HepG2 (cell line): ENCODE results near the gene GDI1. TPM values are rescaled to one million over a fixed set of nuclear protein-coding genes. Genes with fewer than 3 reads are reported as not detected.

Experiments used
- ATAC-seq: fragments of 200-7000 bp; cut with Tn5 transposase; 3 replicates; pipeline ENCODE4 v1.9.1; 2020; ENCODE audit warnings: mild to moderate bottlenecking, moderate library complexity
- BruUV-seq: library from RNA; stranded (reverse); fragments of 400-500 nt; replicated peaks from 2 replicates; lab custom pipeline; 2021; lab: Mats Ljungman, UMichigan
- CTCF ChIA-PET: fragments of 300-600 bp; formaldehyde crosslinking; extraction: SDS; loops from one replicate; lab custom pipeline; 2021; ENCODE audit warnings: low total read pairs, inconsistent platforms, low intra/inter-chr PET ratio; lab: Yijun Ruan, JAX
- POLR2A ChIA-PET: fragments of 350-600 bp; sonication (Branson Sonifier 250); formaldehyde crosslinking; loops from one replicate; lab custom pipeline; 2020; ENCODE audit warnings: antibody characterized with exemption, inconsistent platforms; lab: Yijun Ruan, JAX
- DNase-seq: peaks from one replicate; pipeline ENCODE4 v3.0.0-alpha.2; 2015; ENCODE audit warnings: low spot score
- FAIRE-seq: peaks from 3 replicates; lab custom pipeline; 2011; peaks lifted over from hg19 to GRCh38; lab: Jason Lieb, UNC
- H2AFZ ChIP-seq: one replicate; pipeline ENCODE4 v1.6.1; 2011; ENCODE audit warnings: low read length, inconsistent platforms
- H3K27ac ChIP-seq: fragments of 300-600 bp; 3 replicates; pipeline ENCODE4 v1.8.0; 2011; ENCODE audit warnings: mixed run types, mild to moderate bottlenecking, mixed read lengths, low read length, inconsistent platforms; ENCODE audit not compliant: insufficient read depth; ENCODE audit errors: extremely low read length
- H3K27me3 ChIP-seq, 2 experiments: fragments of 200-600 bp in 1 of 2; 2 replicates in 1 of 2; 3 replicates in 1 of 2; pipeline versions ENCODE4 v1.6.0 to v1.8.0; 2011; ENCODE audit warnings: low read length in 2 of 2, mild to moderate bottlenecking in 2 of 2, moderate library complexity in 2 of 2, inconsistent platforms in 1 of 2; ENCODE audit not compliant: insufficient read depth in 2 of 2, control insufficient read depth in 1 of 2
- H3K36me3 ChIP-seq, 2 experiments: fragments of 200-600 bp in 1 of 2; replicated peaks in 1 of 2; 2 replicates in 1 of 2; 3 replicates in 1 of 2; pipeline versions ENCODE4 v1.5.1 to v1.8.0; 2011; ENCODE audit warnings: low read length in 2 of 2, inconsistent platforms in 1 of 2; ENCODE audit not compliant: insufficient read depth in 2 of 2, control insufficient read depth in 1 of 2
- H3K4me1 ChIP-seq: 2 replicates; pipeline ENCODE4 v1.5.1; 2012; ENCODE audit warnings: low read length, inconsistent platforms; ENCODE audit not compliant: insufficient read depth
- H3K4me2 ChIP-seq: 2 replicates; pipeline ENCODE4 v1.6.0; 2011; ENCODE audit warnings: low read depth, low read length, inconsistent platforms
- H3K4me3 ChIP-seq, 3 experiments: fragments of 200-600 bp in 1 of 3; sonication (generic), shearing (Covaris generic) in 1 of 3; replicated peaks in 1 of 3; 2 replicates each; pipeline ENCODE4 v1.5.1; 2011 to 2016; ENCODE audit warnings: low read length in 3 of 3, inconsistent platforms in 2 of 3, low read depth in 2 of 3, mild to moderate bottlenecking in 2 of 3, control low read depth in 1 of 3, mixed read lengths in 1 of 3; ENCODE audit not compliant: insufficient read depth in 1 of 3
- H3K79me2 ChIP-seq: one replicate; pipeline ENCODE4 v1.6.1; 2011; ENCODE audit warnings: low read length, inconsistent platforms; ENCODE audit not compliant: insufficient read depth
- H3K9ac ChIP-seq: 2 replicates; pipeline ENCODE4 v1.6.0; 2011; ENCODE audit warnings: mild to moderate bottlenecking, low read depth, low read length, inconsistent platforms; ENCODE audit not compliant: insufficient read depth
- H3K9me3 ChIP-seq: 2 replicates; pipeline ENCODE4 v1.5.1; 2012; ENCODE audit warnings: mild to moderate bottlenecking, low read length
- H4K20me1 ChIP-seq: 2 replicates; pipeline ENCODE4 v1.6.0; 2011; ENCODE audit warnings: inconsistent platforms, mild to moderate bottlenecking, low read length, moderate library complexity; ENCODE audit not compliant: insufficient read depth
- POLR2G ChIP-seq: fragments of 200-400 bp; formaldehyde crosslinking; IDR thresholded peaks from 2 replicates; pipeline ENCODE4 v1.6.1; 2018; ENCODE audit warnings: mild to moderate bottlenecking, low read depth, low read length, moderate library complexity
- RXRA ChIP-seq: sonication (generic); formaldehyde crosslinking; IDR thresholded peaks from 2 replicates; pipeline ENCODE4 v1.5.1; 2020; ENCODE audit warnings: missing genetic modification reagents
- USF2 ChIP-seq, 2 experiments: sonication (generic) in 1 of 2; formaldehyde crosslinking in 1 of 2; IDR thresholded peaks; 2 replicates each; pipeline versions ENCODE4 v1.5.1 to v1.6.1; 2011 to 2020; ENCODE audit warnings: borderline replicate concordance in 1 of 2, low read depth in 1 of 2, low read length in 1 of 2, mild to moderate bottlenecking in 1 of 2, missing genetic modification reagents in 1 of 2, moderate library complexity in 1 of 2
- ZNF629 ChIP-seq: sonication (generic); formaldehyde crosslinking; conservative IDR thresholded peaks from 2 replicates; pipeline ENCODE4 v1.5.0; 2020; ENCODE audit warnings: missing genetic modification reagents
- ZNF747 ChIP-seq: sonication (generic); formaldehyde crosslinking; IDR thresholded peaks from 2 replicates; pipeline ENCODE4 v1.8.1; 2023; ENCODE audit warnings: missing genetic modification reagents, mild to moderate bottlenecking, borderline replicate concordance
- WGBS: methylation state at CpG from one replicate; pipeline ENCODE4 v1.1.6; 2017; ENCODE audit warnings: low lambda C conversion rate; 5-methylcytosine and 5-hydroxymethylcytosine counted together
- in situ Hi-C: cut with HindIII; loops from 2 replicates; pipeline ENCODE4 v1.10.0; 2017; ENCODE audit warnings: low pct_unique_long_range_greater_than_20kb; ENCODE audit not compliant: extremely low pct_ligation_motif_present
- intact Hi-C: fragments of 100-400 bp; cut with micrococcal nuclease; formaldehyde crosslinking; loops from one replicate; pipeline ENCODE4 v1.10.0; 2022; ENCODE audit not compliant: unreplicated experiment
- polyA plus RNA-seq, 8 experiments: library from polyadenylated mRNA; depleted of rRNA in 3 of 8; stranded (reverse) in 7 of 8; unstranded in 1 of 8; fragments of >200 nt; fragmentation: Illumina TruSeq in 4 of 8; extraction: Trizol in 4 of 8; gene quantifications; 2 replicates each; pipeline versions ENCODE4 v1.2.1 to v1.2.3, GENCODE V29; 2011 to 2016; ENCODE audit warnings: low read depth in 4 of 8, missing spikeins in 1 of 8, mixed read lengths in 1 of 8; ENCODE audit not compliant: insufficient read depth in 1 of 8
- total RNA-seq, 5 experiments: library from RNA; depleted of rRNA; stranded (reverse); fragments of >200 nt; fragmentation: Illumina TruSeq; extraction: Trizol; gene quantifications; 2 replicates each; pipeline ENCODE4 v1.2.3, GENCODE V29; 2016; ENCODE audit warnings: low read depth in 1 of 5

The GDI1 gene
- total and polyA plus RNA-seq, 2 of the 13 experiments (the other 11 are each of a cell fraction or from before 2014, with no cell fraction given) = 17.4 to 105 TPM

GRCh38 chrX:154434394-154435168 lies 2.4 kb upstream of the GDI1 start:
- H3K36me3 ChIP-seq = no peaks in the 10 kb centered on the region; a peak in 3 of 5 replicates
- ChIA-PET CTCF (no interaction called here), POLR2A (no interaction called here)

GRCh38 chrX:154435171-154435733 lies 1.7 kb upstream of the GDI1 start:
- Histone ChIP-seq H3K4me2 (no peak overlapping the region), H3K9ac (no peak overlapping the region), H3K27ac (no peak overlapping the region), H3K79me2 (peaks cover 18% of the 10 kb centered on the region), H3K27me3 (no peaks in the 10 kb centered on the region), H3K4me3 (no peak overlapping the region), H3K9me3 (no peaks in the 10 kb centered on the region), H3K36me3 (no peaks in the 10 kb centered on the region; a peak in 3 of 5 replicates), H4K20me1 (no peaks in the 10 kb centered on the region), H2AFZ (no peak overlapping the region), H3K4me1 (peaks cover 15% of the 10 kb centered on the region)
- 100% methylated on average over 10 of the region's 19 CpGs for WGBS
- ChIA-PET CTCF (no interaction called here), POLR2A (no interaction called here)
- DNase-seq = no peak
- FAIRE-seq = no peak
- intact Hi-C loops (no loop called here), in situ Hi-C loops (no loop called here)
- ATAC-seq = no peak
- BruUV-seq = no TSS peak
- TF ChIP-seq USF2 (IDR thresholded peaks at IDR 0.05; ENCODE audit: low read depth, low read length) (no peak), USF2 (CRISPR knock-in tag; IDR thresholded peaks at IDR 0.05; ENCODE audit: borderline replicate concordance) (no peak), ZNF747 (CRISPR knock-in tag) (no peak), POLR2G (no peak)

More at GRCh38 chrX:154434394-154435168, 2.4 kb upstream of the GDI1 start:
- Histone ChIP-seq H3K79me2 (peaks cover 21% of the 10 kb centered on the region), H3K9ac (no peak overlapping the region), H3K9me3 (no peaks in the 10 kb centered on the region), H3K4me1 (peaks cover 22% of the 10 kb centered on the region), H3K27ac (no peak overlapping the region), H3K4me3 (no peak overlapping the region), H3K4me2 (no peak overlapping the region), H3K27me3 (no peaks in the 10 kb centered on the region), H2AFZ (no peak overlapping the region), H4K20me1 (no peaks in the 10 kb centered on the region)
- no peak for ATAC-seq
- no TSS peak for BruUV-seq
- 100% methylated on average over 1 of the region's 7 CpGs for WGBS
- no peak for DNase-seq
- FAIRE-seq = no peak
- in situ Hi-C loops (no loop called here), intact Hi-C loops (no loop called here)
- TF ChIP-seq ZNF629 = peak; percentile 50
- no peak for TF ChIP-seq RXRA
